Esophagus squamous epithelium (tissue), 5 donors: ENCODE results near the gene CDV3. TPM values are rescaled to one million over a fixed set of nuclear protein-coding genes. Genes with fewer than 3 reads are reported as not detected.

Source experiments
- DNase-seq: peaks from one replicate; lab custom pipeline; 2025; lab: John Stamatoyannopoulos, UW
- H3K27ac ChIP-seq, 4 donors: fragments of 200-600 bp; sonication (generic); one replicate each; pipeline ENCODE4 v1.5.1; 2016 to 2019; ENCODE audit warnings: mild to moderate bottlenecking in 1 of 4
- H3K27me3 ChIP-seq, 4 donors: fragments of 200-600 bp; sonication (generic); 1 replicate in 3 of 4; 2 replicates in 1 of 4; pipeline versions ENCODE4 v1.5.1 to v1.6.0; 2017 to 2021; ENCODE audit warnings: antibody characterized with exemption in 1 of 4
- H3K36me3 ChIP-seq, 3 donors: fragments of 200-600 bp; sonication (generic); one replicate each; pipeline ENCODE4 v1.5.1; 2016 to 2019
- H3K4me1 ChIP-seq, 3 donors: fragments of 200-600 bp; sonication (generic); one replicate each; pipeline ENCODE4 v1.5.1; 2017 to 2019
- H3K4me3 ChIP-seq, 4 donors: fragments of 200-600 bp; sonication (generic); 1 replicate in 3 of 4; 2 replicates in 1 of 4; pipeline ENCODE4 v1.5.1; 2016 to 2019; ENCODE audit warnings: mild to moderate bottlenecking in 2 of 4, moderate library complexity in 1 of 4
- H3K9me3 ChIP-seq, 3 donors: fragments of 200-600 bp; sonication (generic); one replicate each; pipeline ENCODE4 v1.5.1; 2016 to 2019
- POLR2A ChIP-seq, 4 donors: fragments of 450-650 bp; IDR thresholded peaks; one replicate each; pipeline ENCODE4 v1.6.1; 2017; ENCODE audit warnings: antibody characterized with exemption in 4 of 4, mild to moderate bottlenecking in 4 of 4, moderate library complexity in 3 of 4
- whole genome bisulfite sequencing, 2 donors: methylation state at CpG; one replicate each; pipeline ENCODE4 v1.1.5; 2018; 5-methylcytosine and 5-hydroxymethylcytosine counted together
- intact Hi-C: fragments of 100-400 bp; cut with DNase I; formaldehyde crosslinking; loops from one replicate; pipeline ENCODE4 v1.15.0; 2022
- total RNA-seq, 4 donors: library from RNA; depleted of rRNA; stranded (reverse); fragments of >200 nt; gene quantifications; one replicate each; pipeline ENCODE4 v1.1.0, GENCODE V29; 2016
- TF ChIP-seq, protein P1 (sequence below), 6 experiments: fragments of 450-650 bp in 4 of 6; fragments of 200-600 bp in 2 of 6; sonication (generic) in 2 of 6; IDR thresholded peaks; one replicate each; pipeline ENCODE4 v1.5.1; 2016 to 2019; ENCODE audit warnings: antibody characterized with exemption in 6 of 6, mild to moderate bottlenecking in 4 of 6, moderate library complexity in 4 of 6
- donor health status: DM: yes; HTN: yes; CAD: no.

CDV3 gene
- total RNA-seq, 4 donors from 2014 or later, result 94.5 to 120 (median 119) TPM

DNA sequence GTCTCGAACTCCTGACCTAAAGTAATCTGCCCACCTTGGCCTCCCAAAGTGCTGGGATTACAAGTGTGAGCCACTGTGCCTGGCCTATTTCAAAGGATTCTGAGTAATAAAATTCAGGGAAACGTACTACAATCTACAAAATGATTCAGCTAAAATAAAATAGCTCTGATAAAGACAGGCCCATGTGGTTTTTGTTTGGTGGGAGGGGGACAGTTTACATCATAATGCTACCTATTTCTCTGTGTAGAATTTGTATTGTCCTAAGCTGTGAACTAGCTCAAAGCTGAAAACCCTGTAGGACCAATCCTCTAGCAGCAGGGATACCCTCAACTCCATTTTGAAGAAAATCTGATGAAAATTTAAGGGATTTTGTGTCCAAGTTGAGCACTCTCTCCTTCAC is 25.8 kb downstream of the CDV3 start:
- no peak for DNase-seq
- H3K4me3 ChIP-seq, result no peak overlapping the region
- 97 to 100% methylated on average over 2 of the region's 2 CpGs for WGBS, 2 donors
- intact Hi-C loops, result no loop called here
- H3K4me1 ChIP-seq, result peaks cover 0 to 8% (median 0%) of the 10 kb centered on the region in 3 donors
- peaks cover 0 to 30% (median 0%) of the 10 kb centered on the region in 3 donors for H3K36me3 ChIP-seq
- H3K27ac ChIP-seq, result no peak overlapping the region
- H3K9me3 ChIP-seq, result no peaks in the 10 kb centered on the region
- no peak for TF ChIP-seq POLR2A (IDR thresholded peaks at IDR 0.05)
- TF ChIP-seq, protein P1, sequence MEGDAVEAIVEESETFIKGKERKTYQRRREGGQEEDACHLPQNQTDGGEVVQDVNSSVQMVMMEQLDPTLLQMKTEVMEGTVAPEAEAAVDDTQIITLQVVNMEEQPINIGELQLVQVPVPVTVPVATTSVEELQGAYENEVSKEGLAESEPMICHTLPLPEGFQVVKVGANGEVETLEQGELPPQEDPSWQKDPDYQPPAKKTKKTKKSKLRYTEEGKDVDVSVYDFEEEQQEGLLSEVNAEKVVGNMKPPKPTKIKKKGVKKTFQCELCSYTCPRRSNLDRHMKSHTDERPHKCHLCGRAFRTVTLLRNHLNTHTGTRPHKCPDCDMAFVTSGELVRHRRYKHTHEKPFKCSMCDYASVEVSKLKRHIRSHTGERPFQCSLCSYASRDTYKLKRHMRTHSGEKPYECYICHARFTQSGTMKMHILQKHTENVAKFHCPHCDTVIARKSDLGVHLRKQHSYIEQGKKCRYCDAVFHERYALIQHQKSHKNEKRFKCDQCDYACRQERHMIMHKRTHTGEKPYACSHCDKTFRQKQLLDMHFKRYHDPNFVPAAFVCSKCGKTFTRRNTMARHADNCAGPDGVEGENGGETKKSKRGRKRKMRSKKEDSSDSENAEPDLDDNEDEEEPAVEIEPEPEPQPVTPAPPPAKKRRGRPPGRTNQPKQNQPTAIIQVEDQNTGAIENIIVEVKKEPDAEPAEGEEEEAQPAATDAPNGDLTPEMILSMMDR (IDR thresholded peaks at IDR 0.05), result no peak
- no peaks in the 10 kb centered on the region for H3K27me3 ChIP-seq

DNA sequence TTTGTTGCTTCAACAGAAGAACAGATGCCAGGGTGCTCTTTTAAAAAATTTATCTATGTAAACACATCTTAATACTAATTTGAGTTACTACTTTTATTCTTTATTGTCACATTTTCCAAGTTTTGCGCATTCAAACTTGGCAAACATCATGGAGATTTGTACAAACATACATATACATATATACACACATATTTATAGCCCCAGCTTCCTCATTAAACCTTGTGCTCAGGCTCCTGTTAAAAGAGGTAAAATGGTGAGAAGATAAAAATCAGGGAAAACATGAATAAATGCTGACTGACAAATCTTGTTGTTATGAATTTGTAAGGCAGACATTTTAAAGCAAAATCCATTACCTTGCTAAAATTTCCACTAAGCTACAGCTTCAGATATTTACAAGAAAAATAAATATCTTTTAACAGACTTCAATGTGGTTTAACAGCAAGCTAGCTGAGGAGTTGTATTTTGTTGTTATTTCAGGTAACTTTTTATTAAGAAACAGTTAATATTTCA is 27.1 kb downstream of the CDV3 start:
- Histone ChIP-seq H3K4me3 (no peak overlapping the region), H3K27me3 (no peaks in the 10 kb centered on the region), H3K4me1 (no peaks in the 10 kb centered on the region), H3K36me3 (peaks cover 0 to 43% (median 0%) of the 10 kb centered on the region in 3 donors), H3K9me3 (no peaks in the 10 kb centered on the region), H3K27ac (no peak overlapping the region)
- TF ChIP-seq, protein P1 (IDR thresholded peaks at IDR 0.05), result no peak
- 100% methylated on average over 1 of the region's 1 CpG for WGBS, 2 donors
- intact Hi-C loops, result no loop called here
- DNase-seq, result no peak

DNA sequence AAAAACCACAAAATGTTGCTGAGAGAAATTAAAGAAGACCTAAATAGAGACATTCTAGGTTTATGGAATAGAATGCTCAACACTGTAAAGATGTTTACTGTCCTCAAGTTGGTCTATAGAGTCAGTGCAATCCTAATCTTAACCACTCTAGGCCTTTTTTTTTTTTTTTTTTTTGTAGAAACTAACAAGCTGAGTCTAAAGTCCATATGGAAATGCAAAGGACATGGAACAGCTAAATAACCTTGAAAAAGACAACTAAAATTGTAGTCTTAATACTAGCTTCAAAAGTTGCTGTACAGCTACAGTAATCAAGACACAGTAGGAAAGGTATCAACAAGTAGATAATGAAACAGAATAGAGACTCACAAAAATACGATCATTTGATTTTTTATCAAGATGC is 32.9 kb downstream of the CDV3 start:
- TF ChIP-seq POLR2A (IDR thresholded peaks at IDR 0.05), result no peak
- 83 to 100% methylated on average over 1 of the region's 1 CpG for WGBS, 2 donors
- no peak for DNase-seq

DNA sequence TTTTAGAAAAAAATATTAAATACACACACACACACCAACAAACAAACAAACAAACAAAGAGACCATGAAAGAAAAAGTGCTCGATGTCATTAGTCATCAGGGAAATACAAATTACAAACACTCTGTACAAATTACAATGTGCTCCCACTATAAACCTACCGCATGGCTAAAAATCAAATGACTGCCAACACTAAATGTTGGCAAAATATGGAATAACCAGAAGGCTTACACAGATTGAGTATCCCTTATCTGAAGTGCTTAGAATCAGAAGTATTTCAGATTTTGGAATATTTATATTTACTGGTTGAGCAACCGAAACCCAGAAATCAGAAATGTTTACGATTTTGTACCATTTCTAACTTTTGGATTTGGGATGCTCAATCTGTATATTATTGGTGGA is 33.4 kb downstream of the CDV3 start:
- Histone ChIP-seq H3K36me3 (peaks cover 0 to 85% (median 0%) of the 10 kb centered on the region in 3 donors), H3K9me3 (no peaks in the 10 kb centered on the region), H3K4me1 (no peaks in the 10 kb centered on the region), H3K27me3 (no peaks in the 10 kb centered on the region), H3K27ac (no peak overlapping the region), H3K4me3 (no peak overlapping the region)
- no peak for TF ChIP-seq POLR2A (IDR thresholded peaks at IDR 0.05)
- TF ChIP-seq, protein P1 (IDR thresholded peaks at IDR 0.05), result no peak
- WGBS, 2 donors, result 91 to 96% methylated on average over 4 of the region's 4 CpGs
- intact Hi-C loops, result no loop called here
- DNase-seq, result no peak

More for the DNA sequence above, 32.9 kb downstream of the CDV3 start:
- H3K27me3 ChIP-seq, result no peaks in the 10 kb centered on the region
- no peaks in the 10 kb centered on the region for H3K4me1 ChIP-seq
- peaks cover 0 to 84% (median 0%) of the 10 kb centered on the region in 3 donors for H3K36me3 ChIP-seq
- no peaks in the 10 kb centered on the region for H3K9me3 ChIP-seq
- H3K4me3 ChIP-seq, result no peak overlapping the region
- intact Hi-C loops, result no loop called here
- H3K27ac ChIP-seq, result no peak overlapping the region

DNA sequence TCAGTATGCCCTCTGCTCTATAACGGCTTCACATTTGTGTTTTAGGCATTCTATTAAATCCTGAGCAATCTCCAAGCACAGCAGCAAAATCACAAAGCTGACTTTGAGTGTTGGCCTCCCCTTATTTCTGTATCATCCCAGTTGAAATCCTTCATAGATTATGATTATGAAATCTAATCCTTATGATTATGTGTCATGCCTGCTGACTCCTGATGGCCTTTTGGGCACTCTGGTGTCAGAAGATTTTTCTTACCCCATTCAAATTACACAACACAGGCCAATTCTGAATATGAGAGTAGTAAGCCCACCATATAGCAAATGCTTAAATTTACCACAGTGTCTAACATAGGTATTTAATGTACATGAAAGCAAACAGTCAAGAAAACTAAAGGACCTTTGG is 34.3 kb downstream of the CDV3 start:
- no peaks in the 10 kb centered on the region for H3K9me3 ChIP-seq
- no peaks in the 10 kb centered on the region for H3K27me3 ChIP-seq
- no peak for TF ChIP-seq POLR2A (IDR thresholded peaks at IDR 0.05)
- TF ChIP-seq, protein P1 (IDR thresholded peaks at IDR 0.05), result no peak
- WGBS, 2 donors, result 95 to 100% methylated on average over 1 of the region's 1 CpG
- H3K4me1 ChIP-seq, result no peaks in the 10 kb centered on the region
- peaks cover 0 to 92% (median 3%) of the 10 kb centered on the region in 3 donors for H3K36me3 ChIP-seq
- no peak for DNase-seq
- intact Hi-C loops, result no loop called here
- H3K4me3 ChIP-seq, result no peak overlapping the region
- no peak overlapping the region for H3K27ac ChIP-seq

DNA sequence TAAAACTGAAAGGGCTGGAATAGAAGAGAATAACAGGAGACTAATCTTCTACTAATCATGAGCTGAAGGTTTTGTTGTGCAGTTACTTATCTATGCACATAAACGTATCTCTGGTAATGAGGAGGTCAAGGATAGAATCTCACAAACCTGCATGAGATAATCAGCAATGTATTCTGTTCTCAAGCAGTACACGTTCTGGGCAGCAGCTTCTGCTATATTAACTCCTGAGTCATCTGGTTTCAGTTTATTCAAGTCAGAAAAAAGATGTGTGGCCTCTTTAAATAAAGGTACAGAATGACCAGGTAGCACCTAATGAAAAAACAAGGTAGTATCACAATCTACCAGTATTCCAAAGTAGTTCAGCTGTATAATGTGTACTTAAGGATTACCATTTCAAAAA is 34.9 kb downstream of the CDV3 start:
- Histone ChIP-seq H3K4me3 (no peak overlapping the region), H3K4me1 (no peaks in the 10 kb centered on the region), H3K27me3 (no peaks in the 10 kb centered on the region), H3K9me3 (no peaks in the 10 kb centered on the region), H3K27ac (no peak overlapping the region), H3K36me3 (peaks cover 0 to 92% (median 8%) of the 10 kb centered on the region in 3 donors)
- WGBS, 2 donors, result 58 to 59% methylated on average over 2 of the region's 2 CpGs
- intact Hi-C loops, result no loop called here
- TF ChIP-seq, protein P1 (IDR thresholded peaks at IDR 0.05), result no peak
- no peak for TF ChIP-seq POLR2A (IDR thresholded peaks at IDR 0.05)
- no peak for DNase-seq
